GM19467 (cell line): ENCODE data around the gene GRM1.
"Not testable (repeated sequence)": the region's sequence is repeated elsewhere in the genome, so short reads cannot be mapped to it uniquely, and the experiment has no call there.

Experiments used
- ATAC-seq: cut with Tn5 transposase; IDR thresholded peaks from one replicate; pipeline ENCODE4 v1.9.1; 2021; ENCODE audit warnings: mild to moderate bottlenecking, moderate library complexity; ENCODE audit not compliant: unreplicated experiment

Gene GRM1

GRCh38 chr6:146189131-146189530 is 160.3 kb downstream of the GRM1 start:
- ATAC-seq = no peak

- no peak for ATAC-seq
Measured at GRCh38 chr6:146190581-146190980, 161.7 kb downstream of the GRM1 start.

- ATAC-seq = no peak
Measured at GRCh38 chr6:146191166-146191565, 162.3 kb downstream of the GRM1 start.

- ATAC-seq = no peak
Measured at GRCh38 chr6:146191612-146192011, 162.8 kb downstream of the GRM1 start.

GRCh38 chr6:146194434-146194833 is 165.6 kb downstream of the GRM1 start:
- ATAC-seq = no peak

GRCh38 chr6:146200176-146200575 is 171.3 kb downstream of the GRM1 start:
- ATAC-seq = no peak

- ATAC-seq = no peak
Measured at GRCh38 chr6:146202570-146202969, 173.7 kb downstream of the GRM1 start.

- no peak for ATAC-seq
Measured at GRCh38 chr6:146209942-146210341, 181.1 kb downstream of the GRM1 start.

- ATAC-seq = no peak
Measured at GRCh38 chr6:146210406-146211083, 181.7 kb downstream of the GRM1 start.

- ATAC-seq = no peak
Measured at GRCh38 chr6:146211646-146212045, 182.8 kb downstream of the GRM1 start.

GRCh38 chr6:146212781-146213180 is 183.9 kb downstream of the GRM1 start:
- no peak for ATAC-seq

GRCh38 chr6:146219101-146219500 is 190.2 kb downstream of the GRM1 start:
- ATAC-seq = no peak

GRCh38 chr6:146224449-146224848 is 195.6 kb downstream of the GRM1 start:
- no peak for ATAC-seq

- ATAC-seq = no peak
Measured at GRCh38 chr6:146224988-146225387, 196.1 kb downstream of the GRM1 start.

GRCh38 chr6:146240322-146240721 is 211.5 kb downstream of the GRM1 start:
- ATAC-seq = no peak

GRCh38 chr6:146240807-146241206 is 211.9 kb downstream of the GRM1 start:
- no peak for ATAC-seq

GRCh38 chr6:146243646-146244045 is 214.8 kb downstream of the GRM1 start:
- ATAC-seq = not testable (repeated sequence)

GRCh38 chr6:146244630-146245143 is 215.8 kb downstream of the GRM1 start:
- ATAC-seq = no peak

- ATAC-seq = no peak
Measured at GRCh38 chr6:146246028-146246427, 217.2 kb downstream of the GRM1 start.

- no peak for ATAC-seq
Measured at GRCh38 chr6:146253691-146254090, 224.8 kb downstream of the GRM1 start.

- no peak for ATAC-seq
Measured at GRCh38 chr6:146258206-146258605, 229.3 kb downstream of the GRM1 start.

GRCh38 chr6:146260886-146261285 is 232.0 kb downstream of the GRM1 start:
- ATAC-seq = no peak

GRCh38 chr6:146265056-146265455 is 236.2 kb downstream of the GRM1 start:
- no peak for ATAC-seq
